GM12878 (cell line): ENCODE data around the gene AKAP9. TPM values are rescaled to one million over a fixed set of nuclear protein-coding genes. Genes with fewer than 3 reads are reported as not detected.

Experiments used
- ATAC-seq: fragments of 200-7000 bp; cut with Tn5 transposase; 3 replicates; pipeline ENCODE4 v1.9.1; 2020; ENCODE audit warnings: mild to moderate bottlenecking, moderate library complexity
- BruUV-seq: library from RNA; stranded (reverse); fragments of 400-500 nt; replicated peaks from 2 replicates; lab custom pipeline; 2021; lab: Mats Ljungman, UMichigan
- CTCF ChIA-PET: fragments of 300-600 bp; sonication (Branson Sonifier 250); formaldehyde crosslinking; extraction: SDS; loops from one replicate; lab custom pipeline; 2021; ENCODE audit warnings: inconsistent platforms; lab: Yijun Ruan, JAX
- POLR2A ChIA-PET: fragments of 350-600 bp; formaldehyde crosslinking; extraction: SDS; loops from one replicate; lab custom pipeline; 2021; ENCODE audit warnings: inconsistent platforms; lab: Charles Lee
- RAD21 ChIA-PET: fragments of 300-600 bp; sonication (Branson Sonifier 250); formaldehyde crosslinking; loops from one replicate; lab custom pipeline; 2023; ENCODE audit warnings: antibody characterized with exemption; ENCODE audit not compliant: unreplicated experiment; lab: Charles Lee
- SMC1A ChIA-PET: fragments of 300-600 bp; sonication (Branson Sonifier 250); formaldehyde crosslinking; loops from one replicate; lab custom pipeline; 2023; ENCODE audit not compliant: unreplicated experiment, uncharacterized antibody; lab: Charles Lee
- DNase-seq: peaks from one replicate; pipeline ENCODE4 v3.0.0-alpha.2; 2011; ENCODE audit warnings: low read depth, low spot score
- FAIRE-seq: peaks from 3 replicates; lab custom pipeline; 2011; peaks lifted over from hg19 to GRCh38; lab: Jason Lieb, UNC
- H2AFZ ChIP-seq: 2 replicates; pipeline ENCODE4 v1.6.0; 2011; ENCODE audit warnings: low read depth, low read length, control low read depth; ENCODE audit not compliant: control insufficient read depth
- H3K27ac ChIP-seq: 2 replicates; pipeline ENCODE4 v1.5.1; 2011; ENCODE audit warnings: control low read depth; ENCODE audit not compliant: control insufficient read depth, insufficient read depth
- H3K27me3 ChIP-seq, 2 experiments: replicated peaks in 1 of 2; 2 replicates each; pipeline versions ENCODE4 v1.6.0 to v1.6.1; 2011; ENCODE audit warnings: low read length in 1 of 2; ENCODE audit not compliant: control insufficient read depth in 2 of 2, insufficient read depth in 2 of 2
- H3K36me3 ChIP-seq, 2 experiments: 2 replicates each; pipeline ENCODE4 v1.5.1; 2011; ENCODE audit warnings: low read length in 1 of 2; ENCODE audit not compliant: control insufficient read depth in 2 of 2, insufficient read depth in 2 of 2
- H3K4me1 ChIP-seq: 2 replicates; pipeline ENCODE4 v1.6.1; 2011; ENCODE audit warnings: mild to moderate bottlenecking, low read length, moderate library complexity, mixed read lengths; ENCODE audit not compliant: control insufficient read depth, insufficient read depth
- H3K4me2 ChIP-seq: 2 replicates; pipeline ENCODE4 v1.6.0; 2011; ENCODE audit warnings: control low read depth; ENCODE audit not compliant: control insufficient read depth, insufficient read depth
- H3K4me3 ChIP-seq: fragments of 200-600 bp; sonication (generic); 2 replicates; pipeline ENCODE4 v1.5.1; 2016
- H3K79me2 ChIP-seq: 2 replicates; pipeline ENCODE4 v1.6.0; 2011; ENCODE audit warnings: low read length; ENCODE audit not compliant: control insufficient read depth, insufficient read depth
- H3K9ac ChIP-seq: 2 replicates; pipeline ENCODE4 v1.8.0; 2011; ENCODE audit warnings: low read length, control low read depth, mixed read lengths; ENCODE audit not compliant: control insufficient read depth, insufficient read depth
- H3K9me3 ChIP-seq: replicated peaks from 3 replicates; pipeline ENCODE4 v1.5.1; 2011; ENCODE audit warnings: mild to moderate bottlenecking, low read length; ENCODE audit not compliant: control insufficient read depth, insufficient read depth
- H4K20me1 ChIP-seq: 2 replicates; pipeline ENCODE4 v1.6.0; 2011; ENCODE audit not compliant: control insufficient read depth, insufficient read depth
- EP300 ChIP-seq, 2 experiments: fragments of 150-350 bp in 1 of 2; IDR thresholded peaks; 2 replicates each; pipeline ENCODE4 v1.6.1; 2011 to 2012; ENCODE audit warnings: low read depth in 2 of 2, low read length in 2 of 2, borderline replicate concordance in 1 of 2, improper control_type of control experiment in 1 of 2, inconsistent platforms in 1 of 2; ENCODE audit not compliant: control insufficient read depth in 1 of 2
- NFYB ChIP-seq: IDR thresholded peaks from 2 replicates; pipeline ENCODE4 v1.6.1; 2011; ENCODE audit warnings: low read depth, mild to moderate bottlenecking, low read length, improper control_type of control experiment, moderate library complexity; ENCODE audit not compliant: insufficient read depth
- PKNOX1 ChIP-seq: fragments of 450-650 bp; IDR thresholded peaks from 2 replicates; pipeline ENCODE4 v1.6.1; 2016; ENCODE audit warnings: mild to moderate bottlenecking
- WGBS: methylation state at CpG from one replicate; pipeline ENCODE4 v1.1.6; 2016; ENCODE audit warnings: low lambda C conversion rate; ENCODE audit not compliant: insufficient replicate concordance, insufficient coverage; ENCODE audit errors: missing lambda C conversion rate; 5-methylcytosine and 5-hydroxymethylcytosine counted together
- in situ Hi-C: fragments of 300-500 bp; cut with MboI; formaldehyde crosslinking; loops from 9 replicates; pipeline ENCODE4 v1.14.3; 2018; ENCODE audit warnings: mixed read lengths
- intact Hi-C: fragments of 100-400 bp; cut with micrococcal nuclease; formaldehyde crosslinking; loops from one replicate; pipeline ENCODE4 v1.14.2; 2022; ENCODE audit not compliant: unreplicated experiment
- polyA plus RNA-seq, 11 experiments: library from polyadenylated mRNA; depleted of rRNA in 4 of 11; unstranded in 6 of 11; stranded (reverse) in 5 of 11; fragments of >200 nt; fragmentation: Nextera tagmentation in 4 of 11; fragmentation: Illumina TruSeq in 1 of 11; extraction: Ambion mirVana in 4 of 11; extraction: Trizol in 1 of 11; gene quantifications; 1 replicate in 1 of 11; 2 replicates in 10 of 11; pipeline versions ENCODE4 v1.2.1 to v1.2.3, GENCODE V29; 2011 to 2016; ENCODE audit warnings: inconsistent platforms in 2 of 11, missing spikeins in 2 of 11, low read depth in 1 of 11
- total RNA-seq, 4 experiments: library from RNA; depleted of rRNA in 3 of 4; stranded (reverse); fragments of >200 nt in 3 of 4; fragmentation: Illumina TruSeq in 1 of 4; extraction: Trizol in 1 of 4; gene quantifications; 2 replicates each; pipeline versions ENCODE4 v1.2.1 to v1.2.3, GENCODE V29; 2013 to 2021

AKAP9 gene
- total and polyA plus RNA-seq, 10 of the 15 experiments (the other 5 are each of a cell fraction or from before 2014, with no cell fraction given): 21.1 to 62.8 (median 31.6) TPM

- Histone ChIP-seq H2AFZ (peak overlapping the region; percentile 99), H3K9me3 (no peaks in the 10 kb centered on the region; the same call in 1 of the 3 replicates), H3K9ac (peak overlapping the region; percentile 94), H3K4me1 (peaks cover 3% of the 10 kb centered on the region; the same call in 1 of the 2 replicates), H4K20me1 (no peaks in the 10 kb centered on the region), H3K27ac (peak overlapping the region; percentile 99), H3K27me3 (no peaks in the 10 kb centered on the region), H3K4me3 (peak overlapping the region; percentile 79), H3K4me2 (peak overlapping the region; percentile 93), H3K36me3 (no peaks in the 10 kb centered on the region), H3K79me2 (peaks cover 43% of the 10 kb centered on the region)
- ChIA-PET POLR2A (interaction anchor here (0.5 to 2.0 kb wide), 7 partner anchors 10 to 393 kb away, joined by 3 to 8 read pairs (median 5); partner anchors contain the start of genes AKAP9, ANKIB1, KRIT1 and PEX1), RAD21 (interaction anchor here (1.4 kb wide), 1 partner anchor 111 kb away, joined by 5 read pairs; the partner anchor contains the start of genes ANKIB1 and KRIT1), SMC1A (interaction anchor here (1.5 to 2.0 kb wide), 3 partner anchors 11 to 313 kb away, joined by 3 to 11 read pairs (median 8); partner anchors contain the start of gene GATAD1), CTCF (interaction anchor here (0.6 to 1.6 kb wide), 5 partner anchors 9 to 1790 kb away, joined by 3 read pairs; no protein-coding TSS in a partner anchor)
- DNase-seq (no peak), ATAC-seq (no peak), FAIRE-seq (peak; percentile 41)
- TSS peak; percentile 96 for BruUV-seq
- intact Hi-C loops: loop anchor here (2.0 kb wide), 1 partner anchor 314 kb away; no protein-coding TSS in a partner anchor
- TF ChIP-seq PKNOX1 (peak; percentile 69), NFYB (no peak), EP300 (IDR thresholded peaks at IDR 0.05; ENCODE audit: borderline replicate concordance in 1 of 2, control insufficient read depth in 1 of 2, low read depth in 2 of 2, low read length in 2 of 2) (0 out of 4 replicates have a peak, but pooled peaks of 1 of the 2 experiments have one; percentile 19)
- in situ Hi-C loops: no loop called here
- WGBS: 39% methylated on average over 21 of the region's 21 CpGs
These were observed 194.6 kb downstream of the AKAP9 start for GRCh38 chr7:92135052-92135889.
